IMR-90 (cell line): ENCODE data around the gene FMO5.

Experiments used
- BHLHE40 ChIP-seq: fragments of 150-350 bp; IDR thresholded peaks from 2 replicates; pipeline ENCODE4 v1.6.1; 2016; ENCODE audit warnings: mild to moderate bottlenecking, low read depth, low read length
- CHD1 ChIP-seq: IDR thresholded peaks from 2 replicates; pipeline ENCODE4 v1.6.1; 2012; ENCODE audit warnings: low read depth, low read length, improper control_type of control experiment
- POLR2A ChIP-seq: IDR thresholded peaks from 2 replicates; pipeline ENCODE4 v1.6.1; 2012; ENCODE audit warnings: mild to moderate bottlenecking, low read depth, low read length
- TF ChIP-seq, protein P1 (sequence below): conservative IDR thresholded peaks from 2 replicates; pipeline ENCODE4 v1.5.1; 2012; ENCODE audit warnings: mild to moderate bottlenecking, low read depth, low read length, improper control_type of control experiment

DNA sequence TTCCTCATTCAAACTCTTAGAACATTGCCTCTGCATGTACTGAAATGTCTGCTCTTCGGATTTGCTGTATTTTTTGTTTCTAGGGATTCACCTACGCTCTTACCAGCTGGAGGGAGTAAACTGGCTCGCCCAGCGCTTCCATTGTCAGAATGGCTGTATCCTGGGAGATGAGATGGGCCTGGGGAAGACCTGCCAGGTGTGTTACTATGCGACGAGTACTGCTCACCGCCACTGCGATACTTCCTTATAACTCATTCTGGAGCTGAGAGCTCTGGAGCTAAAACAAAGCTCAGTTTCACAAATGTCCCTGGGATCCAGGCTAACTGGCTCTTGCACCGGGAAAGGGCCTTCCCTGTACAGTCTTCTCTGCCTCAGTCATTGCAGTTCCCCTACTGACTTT, 27.4 kb upstream of the FMO5 start:
- TF ChIP-seq, protein P1, sequence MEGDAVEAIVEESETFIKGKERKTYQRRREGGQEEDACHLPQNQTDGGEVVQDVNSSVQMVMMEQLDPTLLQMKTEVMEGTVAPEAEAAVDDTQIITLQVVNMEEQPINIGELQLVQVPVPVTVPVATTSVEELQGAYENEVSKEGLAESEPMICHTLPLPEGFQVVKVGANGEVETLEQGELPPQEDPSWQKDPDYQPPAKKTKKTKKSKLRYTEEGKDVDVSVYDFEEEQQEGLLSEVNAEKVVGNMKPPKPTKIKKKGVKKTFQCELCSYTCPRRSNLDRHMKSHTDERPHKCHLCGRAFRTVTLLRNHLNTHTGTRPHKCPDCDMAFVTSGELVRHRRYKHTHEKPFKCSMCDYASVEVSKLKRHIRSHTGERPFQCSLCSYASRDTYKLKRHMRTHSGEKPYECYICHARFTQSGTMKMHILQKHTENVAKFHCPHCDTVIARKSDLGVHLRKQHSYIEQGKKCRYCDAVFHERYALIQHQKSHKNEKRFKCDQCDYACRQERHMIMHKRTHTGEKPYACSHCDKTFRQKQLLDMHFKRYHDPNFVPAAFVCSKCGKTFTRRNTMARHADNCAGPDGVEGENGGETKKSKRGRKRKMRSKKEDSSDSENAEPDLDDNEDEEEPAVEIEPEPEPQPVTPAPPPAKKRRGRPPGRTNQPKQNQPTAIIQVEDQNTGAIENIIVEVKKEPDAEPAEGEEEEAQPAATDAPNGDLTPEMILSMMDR: no peak
- no peak for TF ChIP-seq POLR2A
- no peak for TF ChIP-seq BHLHE40
- TF ChIP-seq CHD1: no peak
